ENCODE measurements around the gene RBM33.
A peak's percentile ranks its signal among the peaks of the same experiment; 100 is the strongest.

RBM33 gene

DNA sequence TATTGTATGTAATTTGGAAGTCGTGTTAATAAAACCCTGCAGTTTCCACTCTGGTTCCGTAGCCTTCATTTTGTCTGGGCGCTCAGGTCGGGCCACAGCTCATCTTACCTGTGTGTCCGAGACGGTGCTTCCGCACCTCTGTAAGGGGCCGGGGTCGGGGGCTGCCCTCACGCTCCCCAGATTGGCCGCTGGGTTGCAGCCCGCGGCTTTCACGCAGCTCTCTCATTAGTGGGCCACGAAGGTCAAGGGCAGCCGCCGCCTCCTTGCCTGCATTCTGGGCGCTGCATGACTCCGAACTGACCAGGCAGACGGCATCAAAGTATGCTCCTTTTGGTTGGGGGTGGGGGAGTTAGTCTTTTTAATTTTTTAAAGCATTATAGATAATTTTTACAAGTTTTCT lies 137.0 kb downstream of the RBM33 start:
- no peaks in the 10 kb centered on the region for H3K9me3 ChIP-seq (ENCODE audit: control insufficient read depth, low read length)
- H3K4me3 ChIP-seq (ENCODE audit: low read length), result no peak overlapping the region
- H3K27me3 ChIP-seq (replicated peaks; ENCODE audit: control insufficient read depth, insufficient read depth, low read length), result no peaks in the 10 kb centered on the region
- DNase-seq (ENCODE audit: low read depth), result no peak
- H3K4me1 ChIP-seq (ENCODE audit: control insufficient read depth, insufficient read depth, low read length), result no peaks in the 10 kb centered on the region
- H3K36me3 ChIP-seq (ENCODE audit: control insufficient read depth, insufficient read depth, low read length, severe bottlenecking), result peaks cover 42% of the 10 kb centered on the region
- H3K9ac ChIP-seq (ENCODE audit: low read length), result no peak overlapping the region

DNA sequence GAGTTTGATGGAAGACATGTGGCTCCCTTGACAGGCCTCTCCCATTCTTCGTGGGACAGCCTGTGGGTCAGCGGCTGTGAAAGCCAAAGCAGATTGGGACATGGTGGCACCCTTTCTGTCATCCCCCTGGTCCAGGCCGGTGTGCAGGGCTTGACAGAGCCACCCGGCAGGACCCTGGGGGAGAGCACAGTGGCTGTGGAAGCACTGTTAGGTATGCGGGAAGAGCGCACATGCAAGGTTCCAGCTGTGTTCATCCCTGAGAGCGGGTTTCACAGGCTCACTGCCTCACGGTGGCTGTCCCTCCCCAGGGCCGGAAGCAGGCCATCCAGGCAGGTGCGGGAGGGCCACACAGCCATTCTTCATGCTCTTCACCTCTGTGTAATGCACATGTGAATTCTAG lies 138.0 kb downstream of the RBM33 start:
- Histone ChIP-seq H3K27me3 (replicated peaks; ENCODE audit: control insufficient read depth, insufficient read depth, low read length) (no peaks in the 10 kb centered on the region), H3K9me3 (ENCODE audit: control insufficient read depth, low read length) (no peaks in the 10 kb centered on the region), H3K9ac (ENCODE audit: low read length) (no peak overlapping the region), H3K4me3 (ENCODE audit: low read length) (no peak overlapping the region), H3K36me3 (ENCODE audit: control insufficient read depth, insufficient read depth, low read length, severe bottlenecking) (peaks cover 32% of the 10 kb centered on the region), H3K4me1 (ENCODE audit: control insufficient read depth, insufficient read depth, low read length) (no peaks in the 10 kb centered on the region)
- DNase-seq (ENCODE audit: low read depth), result no peak

DNA sequence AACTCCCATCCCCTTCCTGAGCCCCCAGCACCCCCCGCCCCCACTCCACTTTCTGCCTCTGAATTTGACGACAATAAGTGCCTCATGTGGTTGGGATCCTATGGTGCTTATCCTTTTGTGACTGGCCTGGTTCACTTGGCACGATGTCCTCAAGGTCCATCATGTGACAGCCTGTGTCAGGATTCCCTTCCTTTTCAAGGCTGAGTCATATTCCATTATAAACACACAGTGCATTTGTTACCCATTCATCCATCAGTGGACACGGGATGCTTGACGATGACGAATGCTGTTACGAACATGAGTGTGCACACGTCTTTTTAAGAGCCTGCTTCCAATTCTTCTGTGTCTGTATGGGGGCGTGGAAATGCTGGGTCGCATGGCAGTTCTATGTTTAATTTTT lies 141.1 kb downstream of the RBM33 start:
- no peak for DNase-seq (ENCODE audit: low read depth)

DNA sequence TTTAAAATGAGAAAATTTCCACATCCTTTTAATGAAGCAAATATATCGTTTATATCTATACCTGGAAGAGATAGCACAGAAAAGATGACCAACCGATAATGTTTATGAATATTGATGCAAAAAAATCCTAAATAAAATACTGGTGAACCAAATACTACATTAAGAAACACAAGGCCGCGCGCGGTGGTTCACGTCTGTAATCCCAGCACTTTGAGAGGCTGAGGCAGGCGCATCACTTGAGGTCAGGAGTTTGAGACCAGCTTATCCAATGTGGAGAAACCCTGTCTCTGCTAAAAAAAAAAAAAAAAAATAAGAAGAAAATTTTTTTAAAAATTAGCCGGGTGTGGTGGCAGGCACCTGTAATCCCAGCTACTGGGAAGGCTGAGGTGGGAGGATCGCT lies 142.0 kb downstream of the RBM33 start:
- Histone ChIP-seq H3K36me3 (ENCODE audit: control insufficient read depth, insufficient read depth, low read length, severe bottlenecking) (peaks cover 9% of the 10 kb centered on the region), H3K4me1 (ENCODE audit: control insufficient read depth, insufficient read depth, low read length) (peaks cover 4% of the 10 kb centered on the region), H3K27me3 (replicated peaks; ENCODE audit: control insufficient read depth, insufficient read depth, low read length) (no peaks in the 10 kb centered on the region), H3K4me3 (ENCODE audit: low read length) (peak overlapping the region; percentile 76), H3K9ac (ENCODE audit: low read length) (no peak overlapping the region), H3K9me3 (ENCODE audit: control insufficient read depth, low read length) (no peaks in the 10 kb centered on the region)
- no peak for DNase-seq (ENCODE audit: low read depth)

More for the DNA sequence above, 141.1 kb downstream of the RBM33 start:
- Histone ChIP-seq H3K4me1 (ENCODE audit: control insufficient read depth, insufficient read depth, low read length) (peaks cover 4% of the 10 kb centered on the region), H3K9ac (ENCODE audit: low read length) (no peak overlapping the region), H3K27me3 (replicated peaks; ENCODE audit: control insufficient read depth, insufficient read depth, low read length) (no peaks in the 10 kb centered on the region), H3K36me3 (ENCODE audit: control insufficient read depth, insufficient read depth, low read length, severe bottlenecking) (peaks cover 18% of the 10 kb centered on the region), H3K4me3 (ENCODE audit: low read length) (no peak overlapping the region), H3K9me3 (ENCODE audit: control insufficient read depth, low read length) (no peaks in the 10 kb centered on the region)

DNA sequence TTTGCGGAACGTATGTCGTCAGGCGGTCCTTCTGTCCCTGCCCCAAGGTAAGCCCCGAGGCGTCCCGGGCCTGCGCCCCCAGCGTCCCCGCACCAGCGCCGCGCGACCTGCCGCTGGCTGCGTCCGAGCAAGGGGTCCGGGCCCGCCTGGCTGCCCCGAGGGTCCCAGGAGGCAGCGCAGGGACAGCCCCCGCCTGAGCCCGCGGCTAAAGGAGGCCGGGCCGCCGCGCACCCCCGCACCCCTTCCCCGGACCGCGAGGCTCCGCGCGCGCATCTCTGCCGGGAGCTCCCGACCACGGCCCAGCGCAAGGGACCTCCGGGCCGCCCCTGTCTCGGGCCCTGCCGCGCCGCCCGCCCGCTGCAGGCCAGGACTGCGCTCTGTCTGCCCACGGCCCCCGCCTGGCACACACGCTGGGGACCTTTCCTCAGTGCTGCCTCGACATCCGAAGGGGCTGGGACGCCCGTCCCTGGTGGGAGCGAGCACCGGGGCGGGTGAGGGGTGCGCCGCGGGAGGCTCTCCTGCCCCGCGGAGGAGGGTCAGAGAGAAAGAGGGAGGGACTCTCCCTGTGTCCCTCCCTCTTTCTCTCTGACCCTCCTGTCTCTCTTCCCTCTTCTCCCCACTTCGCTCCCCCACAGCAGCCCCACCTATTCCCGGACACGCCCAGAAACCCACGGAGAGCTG lies 142.8 kb downstream of the RBM33 start:
- Histone ChIP-seq H3K4me1 (ENCODE audit: control insufficient read depth, insufficient read depth, low read length) (peaks cover 4% of the 10 kb centered on the region), H3K27me3 (replicated peaks; ENCODE audit: control insufficient read depth, insufficient read depth, low read length) (no peaks in the 10 kb centered on the region), H3K4me3 (ENCODE audit: low read length) (peak overlapping the region; percentile 76), H3K9me3 (ENCODE audit: control insufficient read depth, low read length) (no peaks in the 10 kb centered on the region), H3K36me3 (ENCODE audit: control insufficient read depth, insufficient read depth, low read length, severe bottlenecking) (peaks cover 9% of the 10 kb centered on the region), H3K9ac (ENCODE audit: low read length) (peak overlapping the region; percentile 72)
- DNase-seq (ENCODE audit: low read depth), result peak; percentile 42

DNA sequence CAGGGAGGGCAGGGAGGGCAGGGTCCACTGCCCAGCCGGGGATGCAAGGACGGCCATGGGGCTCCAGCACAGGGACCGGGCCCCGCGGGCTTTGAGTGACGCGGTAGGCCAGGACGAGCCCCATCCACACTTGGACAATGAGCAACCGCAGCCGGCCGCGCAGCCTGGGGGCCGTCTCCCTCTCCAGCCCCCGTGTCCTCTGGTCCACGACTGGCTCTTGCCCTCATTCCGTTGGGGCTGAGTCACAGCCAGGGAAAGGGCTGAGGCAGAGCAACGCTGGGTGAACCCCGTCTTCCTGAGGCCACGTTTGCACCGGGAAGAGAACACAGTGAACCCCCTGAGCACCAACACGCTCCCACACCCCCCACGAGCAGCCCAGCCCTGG lies 144.1 kb downstream of the RBM33 start:
- peaks cover 4% of the 10 kb centered on the region for H3K4me1 ChIP-seq (ENCODE audit: control insufficient read depth, insufficient read depth, low read length)
- no peaks in the 10 kb centered on the region for H3K9me3 ChIP-seq (ENCODE audit: control insufficient read depth, low read length)
- H3K9ac ChIP-seq (ENCODE audit: low read length), result no peak overlapping the region
- peaks cover 4% of the 10 kb centered on the region for H3K27me3 ChIP-seq (replicated peaks; ENCODE audit: control insufficient read depth, insufficient read depth, low read length)
- no peak for DNase-seq (ENCODE audit: low read depth)
- H3K36me3 ChIP-seq (ENCODE audit: control insufficient read depth, insufficient read depth, low read length, severe bottlenecking), result peaks cover 4% of the 10 kb centered on the region
- H3K4me3 ChIP-seq (ENCODE audit: low read length), result no peak overlapping the region

DNA sequence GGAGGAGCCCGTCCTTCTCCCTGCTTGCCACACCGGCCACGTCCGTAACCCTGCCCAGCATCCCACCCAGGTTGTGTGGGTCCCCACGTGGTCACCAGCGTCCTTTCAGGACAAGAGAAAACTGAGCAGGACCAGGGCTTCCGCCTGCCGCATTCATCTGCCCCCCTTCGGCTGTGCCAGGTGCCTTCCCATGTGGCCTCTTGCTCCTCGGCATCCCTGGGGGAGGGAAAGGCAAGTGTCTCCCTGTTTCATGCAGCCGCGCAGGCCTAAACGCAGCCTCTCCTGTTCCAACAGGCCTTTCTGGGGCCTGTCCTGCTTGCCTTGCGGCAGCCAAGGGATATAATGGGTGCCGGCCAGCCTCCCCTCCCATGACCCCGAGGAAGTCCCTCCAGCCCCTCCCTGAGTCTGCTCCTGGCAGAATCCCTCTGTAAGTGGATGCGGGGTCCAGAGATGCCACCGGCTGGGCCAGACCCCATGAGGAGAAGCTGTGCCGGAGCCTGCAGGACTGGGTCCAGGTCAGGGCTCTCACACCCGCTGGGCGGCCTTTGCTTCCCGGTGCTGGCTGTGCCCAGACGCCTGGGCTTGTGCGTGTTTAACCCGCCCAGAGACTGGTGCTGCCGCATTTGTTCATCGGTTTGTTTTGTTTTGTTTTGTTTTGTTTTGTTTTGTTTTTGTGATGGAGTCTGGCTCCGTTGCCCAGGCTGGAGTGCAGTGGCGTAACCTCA lies 144.7 kb downstream of the RBM33 start:
- H3K27me3 ChIP-seq (replicated peaks; ENCODE audit: control insufficient read depth, insufficient read depth, low read length), result peaks cover 9% of the 10 kb centered on the region
- DNase-seq (ENCODE audit: low read depth), result no peak
- H3K9me3 ChIP-seq (ENCODE audit: control insufficient read depth, low read length), result no peaks in the 10 kb centered on the region
- no peak overlapping the region for H3K4me3 ChIP-seq (ENCODE audit: low read length)
- H3K36me3 ChIP-seq (ENCODE audit: control insufficient read depth, insufficient read depth, low read length, severe bottlenecking), result peaks cover 2% of the 10 kb centered on the region
- peaks cover 4% of the 10 kb centered on the region for H3K4me1 ChIP-seq (ENCODE audit: control insufficient read depth, insufficient read depth, low read length)
- no peak overlapping the region for H3K9ac ChIP-seq (ENCODE audit: low read length)

DNA sequence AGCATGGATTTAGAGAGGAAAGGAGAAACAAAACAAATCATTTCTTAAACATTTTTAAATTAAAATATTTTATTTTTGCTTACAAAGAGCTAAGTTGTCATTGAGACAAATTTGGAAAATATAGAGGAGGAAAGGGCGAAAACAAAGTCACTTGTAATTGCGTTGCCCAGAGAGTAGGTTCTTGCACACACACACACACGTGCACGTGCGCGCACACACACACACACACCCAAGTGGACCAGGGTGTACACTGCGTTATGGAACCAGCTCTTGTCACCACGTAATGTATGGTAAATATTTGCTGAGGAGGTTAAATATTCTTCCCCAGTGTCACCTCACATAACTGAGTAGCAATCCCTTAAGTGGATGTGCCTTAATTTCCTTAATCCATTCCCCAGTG lies 146.2 kb downstream of the RBM33 start:
- no peak for DNase-seq (ENCODE audit: low read depth)
- Histone ChIP-seq H3K36me3 (ENCODE audit: control insufficient read depth, insufficient read depth, low read length, severe bottlenecking) (no peaks in the 10 kb centered on the region), H3K27me3 (replicated peaks; ENCODE audit: control insufficient read depth, insufficient read depth, low read length) (peaks cover 14% of the 10 kb centered on the region), H3K9me3 (ENCODE audit: control insufficient read depth, low read length) (no peaks in the 10 kb centered on the region), H3K9ac (ENCODE audit: low read length) (no peak overlapping the region), H3K4me3 (ENCODE audit: low read length) (no peak overlapping the region), H3K4me1 (ENCODE audit: control insufficient read depth, insufficient read depth, low read length) (peaks cover 4% of the 10 kb centered on the region)

DNA sequence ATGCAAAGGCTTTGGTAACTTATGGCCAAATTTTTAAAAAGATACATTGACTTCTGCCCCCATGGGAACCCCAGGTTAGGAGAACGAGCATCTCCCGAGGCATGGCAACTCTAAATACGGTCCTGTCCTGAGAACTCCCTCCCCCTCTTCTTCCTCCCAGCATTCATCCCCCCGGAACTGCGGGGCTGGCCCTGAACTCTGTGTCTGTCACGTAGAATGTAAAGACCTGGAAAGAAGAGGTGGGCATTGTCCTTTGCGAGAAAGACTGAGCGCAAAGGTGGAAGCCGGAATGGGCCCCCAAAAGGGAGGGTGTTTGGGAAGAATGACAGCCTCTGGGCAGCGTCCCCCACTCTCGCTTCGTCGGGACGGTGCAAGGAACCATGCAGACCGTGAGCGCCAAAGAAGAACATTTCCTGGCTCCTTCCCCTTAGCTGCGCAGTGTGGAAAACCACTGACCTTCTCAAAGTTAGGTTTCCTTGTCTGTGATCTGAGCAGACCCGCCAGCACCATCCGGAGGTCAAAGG lies 146.8 kb downstream of the RBM33 start:
- Histone ChIP-seq H3K9ac (ENCODE audit: low read length) (no peak overlapping the region), H3K4me3 (ENCODE audit: low read length) (no peak overlapping the region)

DNA sequence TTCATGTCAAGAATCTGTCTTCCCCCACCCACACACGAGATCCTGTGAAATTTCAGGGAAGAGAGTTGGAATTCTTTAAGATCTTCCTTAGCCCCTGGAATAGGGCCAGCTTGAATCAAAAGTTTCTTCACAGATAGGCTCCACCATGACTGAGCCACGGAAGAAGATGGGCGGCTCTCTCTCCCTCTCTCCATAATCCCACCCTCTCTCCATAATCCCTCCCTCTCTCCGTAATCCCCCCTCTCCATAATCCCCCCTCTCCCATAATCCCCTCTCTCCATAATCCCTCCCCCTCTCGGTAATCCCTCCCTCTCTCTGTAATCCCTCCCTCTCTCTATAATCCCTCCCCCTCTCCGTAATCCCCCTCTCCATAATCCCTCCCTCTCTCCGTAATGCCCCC lies 147.4 kb downstream of the RBM33 start:
- H3K27me3 ChIP-seq (replicated peaks; ENCODE audit: control insufficient read depth, insufficient read depth, low read length), result peaks cover 25% of the 10 kb centered on the region
- H3K9ac ChIP-seq (ENCODE audit: low read length), result no peak overlapping the region
- H3K4me3 ChIP-seq (ENCODE audit: low read length), result no peak overlapping the region
- H3K4me1 ChIP-seq (ENCODE audit: control insufficient read depth, insufficient read depth, low read length), result peaks cover 4% of the 10 kb centered on the region
- H3K9me3 ChIP-seq (ENCODE audit: control insufficient read depth, low read length), result no peaks in the 10 kb centered on the region
- no peak for DNase-seq (ENCODE audit: low read depth)
- no peaks in the 10 kb centered on the region for H3K36me3 ChIP-seq (ENCODE audit: control insufficient read depth, insufficient read depth, low read length, severe bottlenecking)

More for the DNA sequence above, 146.8 kb downstream of the RBM33 start:
- no peak for DNase-seq (ENCODE audit: low read depth)
- Histone ChIP-seq H3K36me3 (ENCODE audit: control insufficient read depth, insufficient read depth, low read length, severe bottlenecking) (no peaks in the 10 kb centered on the region), H3K9me3 (ENCODE audit: control insufficient read depth, low read length) (no peaks in the 10 kb centered on the region), H3K4me1 (ENCODE audit: control insufficient read depth, insufficient read depth, low read length) (peaks cover 4% of the 10 kb centered on the region), H3K27me3 (replicated peaks; ENCODE audit: control insufficient read depth, insufficient read depth, low read length) (peaks cover 20% of the 10 kb centered on the region)

DNA sequence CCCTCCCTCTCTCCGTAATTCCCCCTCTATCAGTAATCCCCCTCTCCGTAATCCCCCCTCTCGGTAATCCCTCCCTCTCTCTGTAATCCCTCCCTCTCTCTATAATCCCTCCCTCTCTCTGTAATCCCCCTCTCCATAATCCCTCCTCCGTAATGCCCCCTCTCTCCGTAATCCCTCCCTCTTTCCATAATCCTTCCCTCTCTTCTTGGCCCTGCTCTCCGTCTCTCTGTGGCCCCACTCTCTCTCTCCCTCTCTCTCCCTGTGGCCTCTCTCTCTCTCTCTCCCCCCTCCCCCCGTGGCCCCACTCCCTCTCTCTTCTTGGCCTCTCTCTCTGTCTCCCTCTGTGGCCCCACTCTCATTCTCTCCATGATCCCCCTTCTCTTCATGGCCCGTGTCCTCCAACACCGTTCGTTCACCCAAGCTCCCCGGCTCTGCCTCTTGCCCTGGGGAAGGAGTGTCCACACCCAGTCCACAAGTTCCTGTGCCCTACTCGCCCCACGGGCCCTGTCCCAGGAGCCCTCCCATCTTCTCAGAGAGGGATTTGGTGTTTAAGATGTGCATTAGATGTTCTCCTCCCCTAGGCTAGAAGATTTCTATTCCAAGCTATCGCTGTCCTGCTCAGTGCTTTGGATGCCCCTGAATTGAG lies 148.0 kb downstream of the RBM33 start:
- Histone ChIP-seq H3K4me1 (ENCODE audit: control insufficient read depth, insufficient read depth, low read length) (peaks cover 4% of the 10 kb centered on the region), H3K9me3 (ENCODE audit: control insufficient read depth, low read length) (no peaks in the 10 kb centered on the region), H3K27me3 (replicated peaks; ENCODE audit: control insufficient read depth, insufficient read depth, low read length) (peaks cover 26% of the 10 kb centered on the region), H3K4me3 (ENCODE audit: low read length) (no peak overlapping the region), H3K36me3 (ENCODE audit: control insufficient read depth, insufficient read depth, low read length, severe bottlenecking) (no peaks in the 10 kb centered on the region), H3K9ac (ENCODE audit: low read length) (no peak overlapping the region)
- DNase-seq (ENCODE audit: low read depth), result no peak

Measured in adipocyte (in vitro differentiated cells).